Measurements from ENCODE around the gene CACNA2D4.

- no peak for TF ChIP-seq CTCF (IDR thresholded peaks at IDR 0.05)
- no peak for TF ChIP-seq POLR2A (IDR thresholded peaks at IDR 0.05; ENCODE audit: low read depth)
Observed at GRCh38 chr12:1925684-1926006, 7.2 kb upstream of the CACNA2D4 start.

Data from esophagus muscularis mucosa (tissue), 3 donors.